Right lobe of liver (tissue), 6 donors: Measurements from ENCODE around the gene FBXW11. TPM values are rescaled to one million over a fixed set of nuclear protein-coding genes. Genes with fewer than 3 reads are reported as not detected.
"Not testable (repeated sequence)": the region's sequence is repeated elsewhere in the genome, so short reads cannot be mapped to it uniquely, and the experiment has no call there.

Experiments used
- ATAC-seq, 4 donors: fragments of 200-7000 bp; cut with Tn5 transposase; one replicate each; pipeline ENCODE4 v1.9.1; 2020; ENCODE audit warnings: mild to moderate bottlenecking in 4 of 4, moderate library complexity in 4 of 4
- DNase-seq, 3 donors: peaks; one replicate each; pipeline ENCODE4 v3.0.0-alpha.2; 2020
- H3K27ac ChIP-seq, 3 donors: fragments of 200-600 bp; one replicate each; pipeline ENCODE4 v1.8.0; 2022
- H3K27me3 ChIP-seq, 2 donors: fragments of 200-600 bp; one replicate each; pipeline ENCODE4 v1.8.0; 2022
- H3K36me3 ChIP-seq, 4 donors: fragments of 200-600 bp; sonication (generic) in 1 of 4; one replicate each; pipeline versions ENCODE4 v1.5.1 to v1.8.0; 2017 to 2022; ENCODE audit warnings: control low read depth in 1 of 4
- H3K4me1 ChIP-seq, 4 donors: fragments of 200-600 bp; sonication (generic) in 1 of 4; one replicate each; pipeline versions ENCODE4 v1.5.1 to v1.8.0; 2017 to 2022; ENCODE audit warnings: control low read depth in 1 of 4
- H3K4me3 ChIP-seq, 3 donors: fragments of 200-600 bp; one replicate each; pipeline ENCODE4 v1.8.0; 2022
- H3K9me3 ChIP-seq, 4 donors: fragments of 200-600 bp; sonication (generic) in 1 of 4; one replicate each; pipeline versions ENCODE4 v1.5.1 to v1.8.0; 2017 to 2022; ENCODE audit warnings: control low read depth in 1 of 4
- POLR2A ChIP-seq: fragments of 450-650 bp; IDR thresholded peaks from one replicate; pipeline ENCODE4 v1.6.1; 2017; ENCODE audit warnings: antibody characterized with exemption, mild to moderate bottlenecking
- WGBS: methylation state at CpG from one replicate; pipeline ENCODE4 v1.1.6; 2018; ENCODE audit warnings: low coverage, low lambda C conversion rate; ENCODE audit not compliant: insufficient coverage; ENCODE audit errors: missing lambda C conversion rate; 5-methylcytosine and 5-hydroxymethylcytosine counted together
- intact Hi-C, 2 donors: fragments of 100-400 bp; cut with DNase I; formaldehyde crosslinking; loops; one replicate each; pipeline versions ENCODE4 v1.11.2 to v1.14.1; 2022
- total RNA-seq, 6 experiments: library from RNA; depleted of rRNA in 2 of 6; stranded (reverse); fragments of >200 nt in 2 of 6; fragmentation: NEBNext Ultra II Directional in 3 of 6; extraction: Animal tissue kit (Norgen Biotek cat#: 25700) in 3 of 6; gene quantifications; one replicate each; pipeline versions ENCODE4 v1.1.0 to v1.2.4, GENCODE V29; 2016 to 2023
- TF ChIP-seq, protein P1 (sequence below), 4 donors: fragments of 200-600 bp in 3 of 4; fragments of 450-650 bp in 1 of 4; IDR thresholded peaks; one replicate each; pipeline versions ENCODE4 v1.5.1 to v1.8.0; 2016 to 2022; ENCODE audit warnings: antibody characterized with exemption in 4 of 4, mild to moderate bottlenecking in 2 of 4
- donor health status: DM: no; HTN: yes; CAD: no.
- donor health status: DM: no; HTN: no; CAD: no.
- donor health status: DM: no; HTN: no; CAD: no.
- donor health status: DM: no; HTN: yes; CAD: no.
- donor health status: DM: no; HTN: yes; CAD: no.

Gene FBXW11
- total RNA-seq, 6 experiments from 2014 or later, result 19.9 to 35.9 (median 28.4) TPM

- WGBS, result 87% methylated on average over 3 of the region's 3 CpGs
- ATAC-seq (peak in 3 of 4 donors; percentile 46 to 61 (median 55)), DNase-seq (no peak)
- no peak overlapping the region for H3K4me3 ChIP-seq
- peaks cover 0 to 34% (median 5%) of the 10 kb centered on the region in 4 donors for H3K4me1 ChIP-seq
- TF ChIP-seq POLR2A, result no peak
- TF ChIP-seq, protein P1, sequence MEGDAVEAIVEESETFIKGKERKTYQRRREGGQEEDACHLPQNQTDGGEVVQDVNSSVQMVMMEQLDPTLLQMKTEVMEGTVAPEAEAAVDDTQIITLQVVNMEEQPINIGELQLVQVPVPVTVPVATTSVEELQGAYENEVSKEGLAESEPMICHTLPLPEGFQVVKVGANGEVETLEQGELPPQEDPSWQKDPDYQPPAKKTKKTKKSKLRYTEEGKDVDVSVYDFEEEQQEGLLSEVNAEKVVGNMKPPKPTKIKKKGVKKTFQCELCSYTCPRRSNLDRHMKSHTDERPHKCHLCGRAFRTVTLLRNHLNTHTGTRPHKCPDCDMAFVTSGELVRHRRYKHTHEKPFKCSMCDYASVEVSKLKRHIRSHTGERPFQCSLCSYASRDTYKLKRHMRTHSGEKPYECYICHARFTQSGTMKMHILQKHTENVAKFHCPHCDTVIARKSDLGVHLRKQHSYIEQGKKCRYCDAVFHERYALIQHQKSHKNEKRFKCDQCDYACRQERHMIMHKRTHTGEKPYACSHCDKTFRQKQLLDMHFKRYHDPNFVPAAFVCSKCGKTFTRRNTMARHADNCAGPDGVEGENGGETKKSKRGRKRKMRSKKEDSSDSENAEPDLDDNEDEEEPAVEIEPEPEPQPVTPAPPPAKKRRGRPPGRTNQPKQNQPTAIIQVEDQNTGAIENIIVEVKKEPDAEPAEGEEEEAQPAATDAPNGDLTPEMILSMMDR (IDR thresholded peaks at IDR 0.05), result no peak
- no peaks in the 10 kb centered on the region for H3K27me3 ChIP-seq
- no peaks in the 10 kb centered on the region for H3K9me3 ChIP-seq
- intact Hi-C loops, result no loop called here
- no peak overlapping the region for H3K27ac ChIP-seq
- no peaks in the 10 kb centered on the region for H3K36me3 ChIP-seq
These were observed 118.4 kb downstream of the FBXW11 start for GRCh38 chr5:171888051-171888481.

DNA sequence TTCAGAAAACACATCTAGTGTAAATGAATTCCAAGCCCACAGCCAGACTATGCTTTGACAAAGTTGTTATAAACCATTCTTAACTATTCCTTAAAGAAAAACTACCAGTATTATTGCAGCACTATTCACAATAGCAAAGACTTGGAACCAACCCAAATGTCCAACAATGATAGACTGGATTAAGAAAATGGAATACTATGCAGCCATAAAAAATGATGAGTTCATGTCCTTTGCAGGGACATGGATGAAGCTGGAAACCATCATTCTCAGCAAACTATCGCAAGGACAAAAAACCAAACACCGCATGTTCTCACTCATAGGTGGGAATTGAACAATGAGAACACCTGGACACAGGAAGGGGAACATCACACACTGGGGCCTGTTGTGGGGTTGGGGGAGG, 120.4 kb downstream of the FBXW11 start:
- WGBS, result 100% methylated on average over 1 of the region's 2 CpGs
- H3K27me3 ChIP-seq, ATAC-seq, H3K27ac ChIP-seq, intact Hi-C loops, H3K36me3 ChIP-seq, H3K4me3 ChIP-seq, H3K9me3 ChIP-seq, DNase-seq: not testable (repeated sequence)
- peaks cover 0 to 23% (median 5%) of the 10 kb centered on the region in 4 donors for H3K4me1 ChIP-seq

DNA sequence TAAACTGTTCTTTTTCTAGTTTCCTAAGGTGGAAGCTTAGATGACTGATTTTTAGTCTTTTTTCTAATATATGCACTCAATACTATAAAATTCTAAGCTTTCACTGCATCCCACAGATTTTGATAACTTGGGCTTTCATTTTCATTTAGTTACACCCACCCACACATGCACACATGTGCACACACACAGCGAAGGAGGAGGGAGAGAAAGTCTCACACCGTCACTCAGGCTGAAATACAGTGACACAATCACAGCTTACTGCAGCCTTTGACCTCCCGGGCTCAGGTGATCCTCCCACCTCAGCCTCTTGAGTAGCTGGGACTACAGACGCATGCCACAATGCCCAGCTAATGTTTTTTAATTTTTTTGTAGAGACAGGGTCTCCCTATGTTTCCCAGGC, 124.3 kb downstream of the FBXW11 start:
- DNase-seq (no peak), ATAC-seq (peak in 2 of 4 donors; percentile 35 to 83)
- H3K27me3 ChIP-seq, result no peaks in the 10 kb centered on the region
- no peak overlapping the region for H3K27ac ChIP-seq
- no peaks in the 10 kb centered on the region for H3K9me3 ChIP-seq
- TF ChIP-seq, protein P1 (IDR thresholded peaks at IDR 0.05), result no peak
- no peak for TF ChIP-seq POLR2A
- no peak overlapping the region for H3K4me3 ChIP-seq
- intact Hi-C loops, result no loop called here
- H3K4me1 ChIP-seq, result peaks cover 0 to 20% (median 5%) of the 10 kb centered on the region in 4 donors
- H3K36me3 ChIP-seq, result peaks cover 0 to 4% (median 2%) of the 10 kb centered on the region in 4 donors
- 27% methylated on average over 4 of the region's 4 CpGs for WGBS

DNA sequence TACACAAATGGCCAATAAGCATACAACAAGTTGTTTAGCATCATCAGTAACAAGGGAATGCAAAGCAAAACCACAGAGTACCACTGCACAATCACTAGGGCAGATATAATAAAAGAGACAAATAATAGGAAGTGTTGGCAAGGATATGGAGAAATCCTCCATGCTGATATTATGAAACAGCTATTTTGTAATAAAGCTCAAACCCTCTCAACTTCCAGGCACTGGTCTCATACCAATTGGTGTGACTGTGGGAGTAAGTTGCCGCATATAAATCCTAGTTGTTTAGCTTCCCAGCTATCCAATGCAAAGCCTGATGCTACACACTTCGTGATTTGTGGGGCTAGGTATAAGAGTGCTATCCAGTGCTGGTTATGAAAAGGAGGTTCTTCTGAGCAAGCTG, 132.2 kb downstream of the FBXW11 start:
- Histone ChIP-seq H3K27me3 (no peaks in the 10 kb centered on the region), H3K27ac (peak overlapping the region in 1 of 3 donors; percentile 9), H3K4me3 (no peak overlapping the region), H3K4me1 (peaks cover 0 to 4% (median 0%) of the 10 kb centered on the region in 4 donors), H3K36me3 (peaks cover 0 to 29% (median 5%) of the 10 kb centered on the region in 4 donors), H3K9me3 (no peaks in the 10 kb centered on the region)
- DNase-seq (no peak), ATAC-seq (peak; percentile 42 to 71 (median 66))
- intact Hi-C loops, result no loop called here
- 70% methylated on average over 2 of the region's 2 CpGs for WGBS
- TF ChIP-seq, protein P1 (IDR thresholded peaks at IDR 0.05), result no peak
- TF ChIP-seq POLR2A, result no peak

GRCh38 chr5:171872666-171873065, 133.8 kb downstream of the FBXW11 start:
- no peak overlapping the region for H3K27ac ChIP-seq
- peaks cover 0 to 43% (median 4%) of the 10 kb centered on the region in 4 donors for H3K36me3 ChIP-seq

More at GRCh38 chr5:171872666-171873065, 133.8 kb downstream of the FBXW11 start:
- H3K4me3 ChIP-seq, result no peak overlapping the region
- intact Hi-C loops, result no loop called here
- H3K9me3 ChIP-seq, result no peaks in the 10 kb centered on the region
- TF ChIP-seq POLR2A, result no peak
- TF ChIP-seq, protein P1 (IDR thresholded peaks at IDR 0.05), result no peak
- H3K27me3 ChIP-seq, result no peaks in the 10 kb centered on the region
- 86% methylated on average over 5 of the region's 5 CpGs for WGBS
- DNase-seq (no peak), ATAC-seq (no peak)
- H3K4me1 ChIP-seq, result peaks cover 0 to 4% (median 0%) of the 10 kb centered on the region in 4 donors
